NB4 (cell line): Measurements from ENCODE around the gene MYOM1.

Source experiments
- DNase-seq: peaks from one replicate; pipeline ENCODE4 v3.0.0; 2010; ENCODE audit warnings: low read depth
- H3K4me3 ChIP-seq: one replicate; pipeline ENCODE4 v1.5.1; 2011; ENCODE audit warnings: mild to moderate bottlenecking, low read depth, low read length, moderate library complexity
- MYC ChIP-seq: IDR thresholded peaks from 2 replicates; pipeline ENCODE4 v1.6.1; 2011; ENCODE audit warnings: low read depth, low read length
- POLR2A ChIP-seq: IDR thresholded peaks from 2 replicates; pipeline ENCODE4 v1.6.1; 2011; ENCODE audit warnings: mild to moderate bottlenecking; ENCODE audit not compliant: insufficient read length; ENCODE audit errors: extremely low read depth
- TF ChIP-seq, protein P1 (sequence below): IDR thresholded peaks from 2 replicates; pipeline ENCODE4 v1.6.1; 2011; ENCODE audit warnings: low read depth, low read length
- TF ChIP-seq, protein P2 (sequence below): IDR thresholded peaks from one replicate; pipeline ENCODE4 v1.5.1; 2012; ENCODE audit warnings: low read depth, low read length

The MYOM1 gene

GRCh38 chr18:3130344-3130743 lies 89.4 kb downstream of the MYOM1 start:
- TF ChIP-seq MYC (no peak), POLR2A (no peak)
- TF ChIP-seq, protein P1, sequence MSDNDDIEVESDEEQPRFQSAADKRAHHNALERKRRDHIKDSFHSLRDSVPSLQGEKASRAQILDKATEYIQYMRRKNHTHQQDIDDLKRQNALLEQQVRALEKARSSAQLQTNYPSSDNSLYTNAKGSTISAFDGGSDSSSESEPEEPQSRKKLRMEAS: no peak
- TF ChIP-seq, protein P2, sequence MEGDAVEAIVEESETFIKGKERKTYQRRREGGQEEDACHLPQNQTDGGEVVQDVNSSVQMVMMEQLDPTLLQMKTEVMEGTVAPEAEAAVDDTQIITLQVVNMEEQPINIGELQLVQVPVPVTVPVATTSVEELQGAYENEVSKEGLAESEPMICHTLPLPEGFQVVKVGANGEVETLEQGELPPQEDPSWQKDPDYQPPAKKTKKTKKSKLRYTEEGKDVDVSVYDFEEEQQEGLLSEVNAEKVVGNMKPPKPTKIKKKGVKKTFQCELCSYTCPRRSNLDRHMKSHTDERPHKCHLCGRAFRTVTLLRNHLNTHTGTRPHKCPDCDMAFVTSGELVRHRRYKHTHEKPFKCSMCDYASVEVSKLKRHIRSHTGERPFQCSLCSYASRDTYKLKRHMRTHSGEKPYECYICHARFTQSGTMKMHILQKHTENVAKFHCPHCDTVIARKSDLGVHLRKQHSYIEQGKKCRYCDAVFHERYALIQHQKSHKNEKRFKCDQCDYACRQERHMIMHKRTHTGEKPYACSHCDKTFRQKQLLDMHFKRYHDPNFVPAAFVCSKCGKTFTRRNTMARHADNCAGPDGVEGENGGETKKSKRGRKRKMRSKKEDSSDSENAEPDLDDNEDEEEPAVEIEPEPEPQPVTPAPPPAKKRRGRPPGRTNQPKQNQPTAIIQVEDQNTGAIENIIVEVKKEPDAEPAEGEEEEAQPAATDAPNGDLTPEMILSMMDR: no peak
- DNase-seq: no peak
- no peak overlapping the region for H3K4me3 ChIP-seq

GRCh38 chr18:3129053-3129864 lies 90.5 kb downstream of the MYOM1 start:
- DNase-seq: peak; percentile 79
- H3K4me3 ChIP-seq: no peak overlapping the region
- TF ChIP-seq, protein P1: no peak
- TF ChIP-seq, protein P2: peak; percentile 94
- TF ChIP-seq POLR2A (no peak), MYC (no peak)

DNA sequence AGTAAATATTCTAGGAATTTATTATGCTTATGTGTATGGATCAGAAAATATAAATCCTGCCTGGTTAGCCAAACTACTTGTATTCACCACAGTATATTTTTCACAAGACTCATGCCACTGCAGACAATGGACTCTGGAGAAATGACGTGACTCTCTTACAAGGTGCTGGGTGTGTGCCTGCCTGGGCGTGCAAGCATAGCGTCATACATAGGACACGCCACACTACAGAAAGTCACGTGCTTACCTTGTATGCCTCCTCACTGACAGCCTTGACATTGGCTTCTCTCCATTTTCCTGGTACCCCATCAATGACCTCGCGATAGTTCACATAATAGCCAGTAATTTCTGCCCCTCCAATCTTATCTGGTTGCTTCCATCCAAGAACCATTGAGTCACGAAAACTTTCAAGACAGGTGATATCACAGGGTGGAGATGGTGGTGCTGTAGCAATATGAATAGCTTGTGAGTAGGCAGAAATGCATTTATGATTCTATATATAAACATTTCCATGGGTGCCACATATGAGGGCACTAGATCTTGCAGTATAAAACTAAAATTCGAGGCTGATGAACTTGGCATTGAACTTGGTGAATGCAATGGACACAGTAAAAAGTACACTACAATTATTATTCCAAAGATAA lies 93.2 kb downstream of the MYOM1 start:
- DNase-seq: no peak
- H3K4me3 ChIP-seq: no peak overlapping the region
- TF ChIP-seq, protein P2: no peak
- no peak for TF ChIP-seq MYC

- TF ChIP-seq POLR2A (no peak), MYC (no peak)
- TF ChIP-seq, protein P2: no peak
- TF ChIP-seq, protein P1: no peak
- DNase-seq: no peak
- no peak overlapping the region for H3K4me3 ChIP-seq
These were observed 94.9 kb downstream of the MYOM1 start for GRCh38 chr18:3124822-3125221.

GRCh38 chr18:3122851-3123250 lies 96.9 kb downstream of the MYOM1 start:
- no peak for TF ChIP-seq POLR2A
- TF ChIP-seq, protein P1: no peak

DNA sequence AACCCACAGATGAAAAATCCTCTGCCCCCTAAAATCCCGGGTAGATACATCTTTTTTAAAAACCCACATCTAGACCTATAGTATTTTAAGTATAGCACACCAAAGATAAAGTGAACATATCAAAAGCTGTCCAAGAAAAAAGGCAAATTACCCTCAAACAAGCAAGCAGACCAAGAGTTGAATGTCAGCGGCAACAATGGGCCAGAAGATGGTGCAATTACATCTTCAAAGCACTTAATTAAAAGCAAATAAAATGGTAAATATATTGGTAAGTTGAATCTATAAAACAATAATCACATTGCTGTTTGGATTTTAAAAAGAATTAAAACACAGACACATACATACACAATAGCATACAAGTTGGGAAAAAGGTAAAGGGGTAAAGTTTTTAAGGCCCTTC lies 98.5 kb downstream of the MYOM1 start:
- no peak overlapping the region for H3K4me3 ChIP-seq
- no peak for DNase-seq
- TF ChIP-seq MYC (no peak), POLR2A (no peak)
- TF ChIP-seq, protein P2: no peak
- TF ChIP-seq, protein P1: no peak

More at GRCh38 chr18:3122851-3123250, 96.9 kb downstream of the MYOM1 start:
- DNase-seq: no peak
- H3K4me3 ChIP-seq: no peak overlapping the region
